Fibroblast of lung (primary cell): Measurements from ENCODE around the gene DOHH. TPM values are rescaled to one million over a fixed set of nuclear protein-coding genes. Genes with fewer than 3 reads are reported as not detected.

ENCODE experiments used
- DNase-seq, 2 donors: peaks; one replicate each; pipeline versions ENCODE4 v3.0.0 to v3.0.0-alpha.2; 2010; ENCODE audit warnings: low read depth in 2 of 2
- H2AFZ ChIP-seq: 2 replicates; pipeline ENCODE4 v1.5.1; 2012; ENCODE audit warnings: low read length, control low read depth, inconsistent platforms
- H3K27ac ChIP-seq: 2 replicates; pipeline ENCODE4 v1.5.1; 2011; ENCODE audit warnings: low read length, control low read depth; ENCODE audit not compliant: insufficient read depth
- H3K27me3 ChIP-seq: 2 replicates; pipeline ENCODE4 v1.5.1; 2011; ENCODE audit warnings: mild to moderate bottlenecking, low read length; ENCODE audit not compliant: control insufficient read depth, insufficient read depth
- H3K36me3 ChIP-seq: 2 replicates; pipeline ENCODE4 v1.5.1; 2011; ENCODE audit warnings: low read length; ENCODE audit not compliant: control insufficient read depth, insufficient read depth
- H3K4me1 ChIP-seq: 2 replicates; pipeline ENCODE4 v1.5.1; 2011; ENCODE audit warnings: low read length; ENCODE audit not compliant: control insufficient read depth, insufficient read depth; ENCODE audit errors: extremely low read depth
- H3K4me2 ChIP-seq: 2 replicates; pipeline ENCODE4 v1.5.1; 2011; ENCODE audit warnings: low read length, control low read depth; ENCODE audit not compliant: insufficient read depth; ENCODE audit errors: extremely low read depth
- H3K4me3 ChIP-seq, 4 experiments: fragments of 200-600 bp in 1 of 4; sonication (generic) in 1 of 4; replicated peaks in 1 of 4; 2 replicates each; pipeline ENCODE4 v1.5.1; 2011 to 2016; ENCODE audit warnings: low read length in 4 of 4, low read depth in 3 of 4, mild to moderate bottlenecking in 3 of 4, control low read depth in 2 of 4, inconsistent platforms in 1 of 4, mixed read lengths in 1 of 4; ENCODE audit not compliant: insufficient read depth in 1 of 4; ENCODE audit errors: control extremely low read depth in 1 of 4
- H3K79me2 ChIP-seq: 2 replicates; pipeline ENCODE4 v1.5.1; 2012; ENCODE audit warnings: mild to moderate bottlenecking, low read length, inconsistent platforms; ENCODE audit not compliant: control insufficient read depth, insufficient read depth
- H3K9ac ChIP-seq: 2 replicates; pipeline ENCODE4 v1.5.1; 2011; ENCODE audit warnings: mild to moderate bottlenecking, low read length, control low read depth; ENCODE audit not compliant: insufficient read depth
- H3K9me3 ChIP-seq: 2 replicates; pipeline ENCODE4 v1.5.1; 2012; ENCODE audit warnings: low read depth, low read length; ENCODE audit not compliant: control insufficient read depth, insufficient read depth
- H4K20me1 ChIP-seq: 2 replicates; pipeline ENCODE4 v1.5.1; 2011; ENCODE audit warnings: low read length; ENCODE audit not compliant: control insufficient read depth, insufficient read depth; ENCODE audit errors: extremely low read depth
- CTCF ChIP-seq, 2 donors: IDR thresholded peaks in 1 of 2; conservative IDR thresholded peaks in 1 of 2; 1 replicate in 1 of 2; 2 replicates in 1 of 2; pipeline ENCODE4 v1.5.1; 2011 to 2012; ENCODE audit warnings: low read length in 2 of 2, control low read depth in 1 of 2, inconsistent platforms in 1 of 2, low read depth in 1 of 2, mild to moderate bottlenecking in 1 of 2
- EZH2 ChIP-seq: IDR thresholded peaks from 2 replicates; pipeline ENCODE4 v1.5.1; 2012; ENCODE audit warnings: low read length, control low read depth, mild to moderate bottlenecking; ENCODE audit errors: missing control alignments
- polyA plus RNA-seq, 2 donors: library from polyadenylated mRNA; depleted of rRNA in 1 of 2; stranded (reverse) in 1 of 2; unstranded in 1 of 2; fragments of >200 nt; gene quantifications; 2 replicates each; pipeline ENCODE4 v1.2.1, GENCODE V29; 2011 to 2012; ENCODE audit warnings: missing spikeins in 1 of 2
- total RNA-seq: library from RNA; depleted of rRNA; stranded (reverse); fragments of >200 nt; gene quantifications from 2 replicates; pipeline ENCODE4 v1.2.1, GENCODE V29; 2014

Gene DOHH
- total and polyA plus RNA-seq, 2 donors (not counting 1 experiment from before 2014, with no cell fraction given), result 4.1 to 10.1 TPM

GRCh38 chr19:3475449-3475848 lies 25.0 kb downstream of the DOHH start:
- H3K4me2 ChIP-seq, result no peak overlapping the region

GRCh38 chr19:3474614-3475013 lies 25.9 kb downstream of the DOHH start:
- no peaks in the 10 kb centered on the region for H3K79me2 ChIP-seq

More at GRCh38 chr19:3475449-3475848, 25.0 kb downstream of the DOHH start:
- no peak overlapping the region for H3K27ac ChIP-seq
- H4K20me1 ChIP-seq, result no peaks in the 10 kb centered on the region
- H3K27me3 ChIP-seq, result no peaks in the 10 kb centered on the region
- TF ChIP-seq EZH2 (no peak), CTCF (conservative IDR thresholded peaks at IDR 0.05 in 1 of 2, IDR thresholded peaks at IDR 0.05 in 1 of 2; ENCODE audit: low read depth in 1 of 2, low read length in 2 of 2) (no peak)
- H3K9ac ChIP-seq, result no peak overlapping the region
- H3K4me3 ChIP-seq, result no peak overlapping the region
- DNase-seq, result no peak
- H3K36me3 ChIP-seq, result no peaks in the 10 kb centered on the region
- H3K9me3 ChIP-seq, result no peaks in the 10 kb centered on the region
- no peaks in the 10 kb centered on the region for H3K79me2 ChIP-seq
- peaks cover 3% of the 10 kb centered on the region for H3K4me1 ChIP-seq
- no peak overlapping the region for H2AFZ ChIP-seq

DNA sequence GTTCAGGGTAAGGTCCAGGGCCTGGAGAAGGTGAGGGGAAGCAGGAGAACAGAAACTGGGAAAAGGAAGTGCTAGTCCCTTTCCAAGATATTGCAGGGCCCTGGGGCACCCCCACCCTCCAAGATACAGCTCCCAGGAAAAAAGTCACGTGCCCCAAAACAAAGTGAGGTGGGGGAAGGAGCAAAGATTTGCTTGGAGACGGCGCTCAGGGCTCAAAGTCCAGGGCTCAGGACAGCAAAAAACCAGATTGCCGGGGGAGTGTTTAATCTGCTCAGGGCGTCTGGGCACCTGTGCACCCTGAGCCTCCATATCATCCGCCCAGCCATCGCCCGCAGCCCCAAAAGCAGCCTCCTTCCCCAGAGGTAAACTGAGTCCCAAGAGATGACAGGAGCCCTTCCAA lies 26.5 kb downstream of the DOHH start:
- H3K27me3 ChIP-seq, result no peaks in the 10 kb centered on the region
- H3K9ac ChIP-seq, result no peak overlapping the region
- H2AFZ ChIP-seq, result no peak overlapping the region
- H3K4me2 ChIP-seq, result no peak overlapping the region
- H3K4me1 ChIP-seq, result peaks cover 3% of the 10 kb centered on the region
- no peak for DNase-seq
- no peaks in the 10 kb centered on the region for H3K9me3 ChIP-seq
- no peak for TF ChIP-seq CTCF (conservative IDR thresholded peaks at IDR 0.05 in 1 of 2, IDR thresholded peaks at IDR 0.05 in 1 of 2; ENCODE audit: low read depth in 1 of 2, low read length in 2 of 2)
- TF ChIP-seq EZH2, result no peak
- no peaks in the 10 kb centered on the region for H3K36me3 ChIP-seq
- H3K27ac ChIP-seq, result no peak overlapping the region
- H3K79me2 ChIP-seq, result no peaks in the 10 kb centered on the region
- no peak overlapping the region for H3K4me3 ChIP-seq
- H4K20me1 ChIP-seq, result no peaks in the 10 kb centered on the region

More at GRCh38 chr19:3474614-3475013, 25.9 kb downstream of the DOHH start:
- H3K27ac ChIP-seq, result no peak overlapping the region
- TF ChIP-seq CTCF (conservative IDR thresholded peaks at IDR 0.05 in 1 of 2, IDR thresholded peaks at IDR 0.05 in 1 of 2; ENCODE audit: low read depth in 1 of 2, low read length in 2 of 2), result no peak
- no peak for TF ChIP-seq EZH2
- no peak overlapping the region for H3K9ac ChIP-seq
- no peak for DNase-seq
- no peaks in the 10 kb centered on the region for H4K20me1 ChIP-seq
- H3K4me2 ChIP-seq, result no peak overlapping the region
- no peaks in the 10 kb centered on the region for H3K36me3 ChIP-seq
- H3K4me1 ChIP-seq, result peaks cover 3% of the 10 kb centered on the region
- H3K27me3 ChIP-seq, result no peaks in the 10 kb centered on the region
- no peaks in the 10 kb centered on the region for H3K9me3 ChIP-seq
- H3K4me3 ChIP-seq, result no peak overlapping the region
- H2AFZ ChIP-seq, result no peak overlapping the region
